Duodenal mucosa (tissue), 2 donors: ENCODE results near the gene DRAM1.
"Not testable (repeated sequence)": the region's sequence is repeated elsewhere in the genome, so short reads cannot be mapped to it uniquely, and the experiment has no call there.

Experiments
- H3K27ac ChIP-seq: one replicate; pipeline ENCODE4 v1.7.0; 2013; ENCODE audit warnings: low read depth, low read length
- H3K27me3 ChIP-seq, 2 donors: one replicate each; pipeline ENCODE4 v1.7.0; 2013; ENCODE audit warnings: low read length in 2 of 2, control low read depth in 1 of 2; ENCODE audit not compliant: insufficient read depth in 2 of 2, control insufficient read depth in 1 of 2
- H3K36me3 ChIP-seq, 2 donors: one replicate each; pipeline ENCODE4 v1.7.0; 2013; ENCODE audit warnings: low read length in 2 of 2, control low read depth in 1 of 2; ENCODE audit not compliant: insufficient read depth in 2 of 2, control insufficient read depth in 1 of 2
- H3K4me1 ChIP-seq, 2 donors: one replicate each; pipeline ENCODE4 v1.7.0; 2013; ENCODE audit warnings: low read length in 2 of 2, control low read depth in 1 of 2; ENCODE audit not compliant: insufficient read depth in 2 of 2, control insufficient read depth in 1 of 2
- H3K4me3 ChIP-seq, 2 donors: one replicate each; pipeline ENCODE4 v1.7.0; 2013; ENCODE audit warnings: low read length in 2 of 2, low read depth in 1 of 2
- H3K9ac ChIP-seq, 2 donors: one replicate each; pipeline ENCODE4 v1.7.0; 2013; ENCODE audit warnings: low read length in 2 of 2, low read depth in 1 of 2
- H3K9me3 ChIP-seq, 2 donors: one replicate each; pipeline ENCODE4 v1.7.0; 2013; ENCODE audit warnings: low read length in 2 of 2, control low read depth in 1 of 2; ENCODE audit not compliant: control insufficient read depth in 1 of 2

The DRAM1 gene

DNA sequence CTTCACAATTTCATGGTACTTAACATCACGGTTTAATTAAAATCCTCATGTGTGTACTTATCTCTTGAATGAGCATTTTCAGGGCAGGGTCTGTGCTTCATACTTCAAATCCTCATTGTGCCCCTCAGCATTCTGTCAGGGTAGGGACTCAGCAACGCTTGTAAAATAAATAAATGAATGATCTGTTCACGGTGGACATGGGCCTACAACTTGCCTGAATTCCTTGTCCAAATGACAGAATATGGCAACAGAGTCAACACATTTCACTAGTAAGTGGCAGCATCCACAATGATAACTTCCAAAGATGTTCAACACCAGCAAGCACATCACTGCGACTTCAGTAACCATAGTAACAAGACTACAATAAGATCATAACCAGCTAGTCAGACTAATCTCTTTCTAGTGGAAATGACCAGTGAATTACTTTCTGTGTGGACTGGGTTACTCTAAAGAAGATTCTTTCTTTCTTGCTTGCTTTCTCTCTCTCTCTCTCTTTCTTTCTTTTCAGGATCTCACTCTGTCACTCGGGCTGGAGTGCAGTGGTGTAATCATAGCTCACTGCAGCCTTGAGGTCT is 32.2 kb upstream of the DRAM1 start:
- Histone ChIP-seq H3K4me3 (no peak overlapping the region), H3K4me1 (no peaks in the 10 kb centered on the region), H3K9ac (no peak overlapping the region), H3K27ac (no peak overlapping the region), H3K27me3 (no peaks in the 10 kb centered on the region), H3K36me3 (no peaks in the 10 kb centered on the region), H3K9me3 (no peaks in the 10 kb centered on the region)

DNA sequence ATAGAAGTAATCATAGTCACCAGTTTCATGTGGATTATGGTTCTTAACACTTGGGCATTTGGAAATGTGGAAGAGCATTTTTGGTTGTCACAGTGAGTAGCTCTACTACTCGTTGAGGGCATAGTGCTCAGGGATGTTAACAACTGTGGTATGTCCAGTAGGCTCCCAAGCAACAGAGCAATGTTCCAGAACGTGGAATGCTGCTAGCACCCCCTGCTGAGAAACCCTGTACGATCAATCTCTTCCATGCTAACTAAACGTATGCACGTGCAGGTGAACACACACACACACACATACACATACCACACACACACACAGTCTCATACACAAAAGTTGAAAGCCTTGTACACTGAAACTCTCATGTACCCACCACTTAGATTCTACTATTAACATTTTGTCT is 30.1 kb upstream of the DRAM1 start:
- Histone ChIP-seq H3K9me3 (no peaks in the 10 kb centered on the region), H3K9ac (no peak overlapping the region), H3K4me3 (no peak overlapping the region), H3K27me3 (no peaks in the 10 kb centered on the region), H3K4me1 (no peaks in the 10 kb centered on the region), H3K27ac (no peak overlapping the region), H3K36me3 (no peaks in the 10 kb centered on the region)

DNA sequence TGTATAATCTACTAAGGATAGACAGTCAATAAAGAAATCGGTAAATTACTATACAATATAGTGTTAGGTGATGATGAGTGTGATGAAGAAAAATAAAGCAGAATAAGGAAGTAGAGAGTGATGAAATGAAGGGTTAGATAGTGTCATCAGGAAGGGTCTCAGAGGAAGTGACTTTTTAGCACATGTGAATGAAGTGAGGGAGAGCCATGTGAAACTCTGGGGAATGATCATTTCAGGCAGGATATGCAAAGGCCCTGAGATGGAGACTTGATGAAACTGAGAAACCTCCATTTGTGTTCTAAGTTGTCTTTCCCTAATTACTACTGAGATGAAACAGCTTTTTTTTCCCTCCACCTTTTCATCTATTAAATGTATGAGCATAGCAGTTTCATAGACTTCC is 27.2 kb upstream of the DRAM1 start:
- Histone ChIP-seq H3K9me3 (no peaks in the 10 kb centered on the region), H3K4me1 (no peaks in the 10 kb centered on the region), H3K9ac (no peak overlapping the region), H3K27ac (no peak overlapping the region), H3K4me3 (no peak overlapping the region), H3K36me3 (no peaks in the 10 kb centered on the region), H3K27me3 (no peaks in the 10 kb centered on the region)

DNA sequence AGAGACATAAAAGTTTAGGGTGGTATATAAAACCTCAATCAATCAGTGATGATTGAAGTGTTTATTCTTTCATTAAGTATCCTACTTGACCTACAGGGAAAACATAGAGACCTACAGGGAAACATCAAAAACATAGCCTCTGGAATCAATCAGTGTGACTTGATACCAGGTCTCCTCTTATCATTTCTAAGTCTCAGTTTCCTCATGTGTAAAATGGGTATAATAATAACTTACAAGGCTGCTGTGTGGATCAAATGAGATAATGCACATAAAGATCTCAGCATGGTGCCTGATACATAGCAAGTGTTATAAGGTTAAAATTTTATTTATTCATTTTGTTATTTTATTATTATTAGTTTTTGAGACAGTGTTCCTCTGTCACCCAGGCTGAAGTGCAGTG is 24.4 kb upstream of the DRAM1 start:
- no peaks in the 10 kb centered on the region for H3K4me1 ChIP-seq
- no peak overlapping the region for H3K9ac ChIP-seq
- H3K27me3 ChIP-seq: no peaks in the 10 kb centered on the region
- no peak overlapping the region for H3K27ac ChIP-seq
- H3K36me3 ChIP-seq: no peaks in the 10 kb centered on the region
- H3K4me3 ChIP-seq: no peak overlapping the region
- no peaks in the 10 kb centered on the region for H3K9me3 ChIP-seq

DNA sequence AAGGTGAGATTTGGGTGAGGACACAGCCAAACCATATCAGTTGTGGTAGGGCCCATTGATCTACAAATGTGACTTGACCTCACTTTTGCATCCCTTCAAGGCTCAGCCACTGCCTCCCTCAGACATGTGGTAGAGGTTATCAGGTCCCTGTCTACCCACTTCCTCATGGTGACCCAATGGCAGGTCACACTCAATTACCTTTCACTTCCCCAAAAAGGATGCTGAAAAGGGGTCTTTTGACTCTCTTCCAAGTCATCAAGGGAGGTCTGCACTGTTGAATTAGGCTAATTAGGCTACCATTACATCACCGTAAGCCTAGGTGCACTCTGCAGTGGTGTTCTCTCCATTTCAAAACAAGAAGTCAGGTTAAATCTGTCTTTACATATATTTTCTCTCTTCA is 22.6 kb upstream of the DRAM1 start:
- Histone ChIP-seq H3K27ac (no peak overlapping the region), H3K27me3 (no peaks in the 10 kb centered on the region), H3K9me3 (no peaks in the 10 kb centered on the region), H3K4me3 (no peak overlapping the region), H3K4me1 (no peaks in the 10 kb centered on the region), H3K9ac (no peak overlapping the region), H3K36me3 (no peaks in the 10 kb centered on the region)

DNA sequence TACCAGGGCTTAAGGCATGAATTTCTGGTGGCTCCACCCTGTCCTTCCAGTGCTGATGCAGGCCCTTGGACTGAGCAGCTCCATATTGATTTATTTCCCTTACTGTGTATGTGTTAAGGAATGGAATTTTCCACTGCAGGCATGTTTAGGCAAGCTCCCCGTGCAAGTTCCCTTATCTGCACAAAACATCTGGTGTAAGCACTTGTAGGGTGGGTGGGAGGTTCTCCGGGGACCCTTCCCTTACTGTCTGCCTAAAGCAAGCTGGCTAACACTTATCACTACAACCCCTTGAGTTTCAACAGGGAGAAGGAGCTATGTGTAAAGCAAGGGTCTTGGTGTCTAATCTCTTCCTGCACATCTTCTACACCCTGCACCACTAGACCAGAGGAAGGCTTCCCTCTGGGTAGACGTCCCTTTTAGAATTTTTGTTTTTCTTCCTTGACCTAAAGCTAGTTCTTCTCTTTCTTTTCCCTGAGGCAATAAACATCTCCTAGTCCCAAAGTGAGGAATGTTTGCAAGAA is 22.0 kb upstream of the DRAM1 start:
- Histone ChIP-seq H3K36me3 (no peaks in the 10 kb centered on the region), H3K9me3 (no peaks in the 10 kb centered on the region), H3K9ac (no peak overlapping the region), H3K27me3 (no peaks in the 10 kb centered on the region), H3K4me3 (no peak overlapping the region), H3K27ac (no peak overlapping the region), H3K4me1 (no peaks in the 10 kb centered on the region)

DNA sequence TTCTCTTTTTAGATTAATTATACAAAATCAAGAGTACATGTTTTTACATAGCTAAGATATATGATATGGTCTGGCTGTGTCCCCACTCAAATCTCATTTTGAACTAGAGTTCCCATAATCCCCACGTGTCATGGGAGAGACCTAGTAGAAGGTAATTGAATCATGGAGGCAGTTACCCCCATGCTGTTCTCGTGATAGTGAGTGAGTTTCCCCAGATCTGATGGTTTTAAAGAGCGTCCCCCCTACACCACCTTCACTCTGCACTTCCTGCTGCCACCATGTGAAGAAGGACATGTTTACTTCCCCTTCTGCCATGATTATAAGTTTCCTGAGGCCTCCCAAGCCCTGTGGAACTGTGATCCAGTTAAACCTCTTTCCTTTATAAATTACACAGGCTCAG is 21.4 kb upstream of the DRAM1 start:
- Histone ChIP-seq H3K27ac (no peak overlapping the region), H3K9me3 (no peaks in the 10 kb centered on the region), H3K4me3 (no peak overlapping the region), H3K9ac (no peak overlapping the region), H3K4me1 (no peaks in the 10 kb centered on the region), H3K36me3 (no peaks in the 10 kb centered on the region), H3K27me3 (no peaks in the 10 kb centered on the region)

DNA sequence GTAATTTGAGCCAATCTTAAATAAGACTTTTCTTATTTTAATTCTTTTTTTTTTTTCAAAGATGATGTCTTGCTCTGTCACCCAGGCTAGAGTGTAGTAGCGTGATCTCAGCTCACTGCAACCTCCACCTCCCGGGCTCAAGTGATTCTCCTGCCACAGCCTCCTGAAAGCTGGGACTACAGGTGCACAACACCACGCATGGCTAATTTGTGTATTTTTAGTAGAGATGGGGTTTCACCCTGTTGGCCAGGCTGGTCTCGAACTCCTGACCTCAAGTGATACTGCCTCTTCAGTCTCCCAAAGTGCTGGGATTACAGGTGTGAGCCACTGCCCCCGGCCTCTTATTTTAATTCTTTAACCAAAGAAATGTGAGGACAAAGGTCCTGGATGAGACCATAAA is 20.8 kb upstream of the DRAM1 start:
- not testable (repeated sequence) for H3K27me3 ChIP-seq, H3K9ac ChIP-seq, H3K9me3 ChIP-seq, H3K4me1 ChIP-seq, H3K4me3 ChIP-seq, H3K27ac ChIP-seq, H3K36me3 ChIP-seq

DNA sequence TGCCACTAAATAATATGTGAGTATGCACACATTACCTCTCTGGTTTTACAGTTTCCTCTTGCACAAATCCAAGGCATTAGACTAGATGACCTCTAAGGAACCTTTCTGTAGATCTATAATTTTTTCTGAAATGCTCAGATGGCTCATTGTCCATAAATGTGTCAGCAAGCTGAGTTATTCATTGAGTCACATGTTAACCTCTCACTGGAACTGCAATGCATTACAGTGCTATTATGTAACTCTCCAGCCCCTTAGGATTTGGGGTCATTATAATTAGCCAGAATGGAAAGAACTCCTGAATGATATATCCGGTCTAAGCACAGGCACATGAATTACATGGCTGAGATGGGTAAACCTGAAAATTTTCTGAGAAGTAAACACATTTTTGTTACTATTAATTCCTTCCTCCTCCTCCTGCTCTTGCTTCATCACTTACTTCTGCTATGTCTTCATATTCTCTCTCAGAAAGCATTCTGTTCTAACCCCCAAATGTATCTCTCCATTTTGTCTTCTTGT is 20.3 kb upstream of the DRAM1 start:
- Histone ChIP-seq H3K27me3 (no peaks in the 10 kb centered on the region), H3K4me3 (no peak overlapping the region), H3K9ac (no peak overlapping the region), H3K36me3 (no peaks in the 10 kb centered on the region), H3K4me1 (no peaks in the 10 kb centered on the region), H3K27ac (no peak overlapping the region), H3K9me3 (no peaks in the 10 kb centered on the region)

DNA sequence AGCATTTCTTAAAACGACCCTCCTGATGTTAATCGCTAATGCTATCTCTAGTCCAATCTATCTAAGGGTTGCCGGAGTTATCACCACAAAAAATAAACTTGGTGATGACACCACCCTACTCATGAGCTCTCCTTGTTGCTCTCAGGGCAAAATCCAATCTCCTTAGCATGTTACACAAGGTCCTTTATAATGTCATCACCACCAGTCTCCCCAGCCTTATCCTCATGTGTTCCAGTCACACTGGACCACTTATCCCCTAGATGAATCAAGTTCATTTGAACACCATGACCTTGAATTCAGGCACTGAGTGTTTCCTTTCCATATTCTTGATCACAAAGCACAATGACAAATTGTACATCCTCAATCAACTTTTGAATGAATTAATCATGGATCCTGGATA is 19.0 kb upstream of the DRAM1 start:
- H3K9me3 ChIP-seq: no peaks in the 10 kb centered on the region
- H3K4me1 ChIP-seq: no peaks in the 10 kb centered on the region
- no peak overlapping the region for H3K27ac ChIP-seq
- no peaks in the 10 kb centered on the region for H3K27me3 ChIP-seq
- no peak overlapping the region for H3K9ac ChIP-seq
- H3K36me3 ChIP-seq: no peaks in the 10 kb centered on the region
- no peak overlapping the region for H3K4me3 ChIP-seq
